NCI-H748 (cell line): ENCODE results near the gene CD99L2.

Source experiments
- DNase-seq: peaks from one replicate; lab custom pipeline; 2025; ENCODE audit not compliant: unreplicated experiment; lab: John Stamatoyannopoulos, UW

Gene CD99L2

GRCh38 chrX:150898343-150899190, at the start of gene CD99L2:
Gene CD99L2 (minus strand): TSS chrX:150898668. CDS start chrX:150898588, 80 bp downstream.
- DNase-seq: peak; percentile 94

GRCh38 chrX:150944233-150944632, 45.8 kb upstream of the CD99L2 start:
- no peak for DNase-seq

- no peak for DNase-seq
Measured at GRCh38 chrX:150942942-150943594, 44.6 kb upstream of the CD99L2 start.

GRCh38 chrX:150941580-150941979, 43.1 kb upstream of the CD99L2 start:
- no peak for DNase-seq

- DNase-seq: no peak
Measured at GRCh38 chrX:150940844-150941495, 42.5 kb upstream of the CD99L2 start.

- no peak for DNase-seq
Measured at GRCh38 chrX:150936556-150936955, 38.1 kb upstream of the CD99L2 start.

- DNase-seq: no peak
Measured at GRCh38 chrX:150935467-150935866, 37.0 kb upstream of the CD99L2 start.

GRCh38 chrX:150934453-150934852, 36.0 kb upstream of the CD99L2 start:
- peak; percentile 10 for DNase-seq

GRCh38 chrX:150933945-150934350, 35.5 kb upstream of the CD99L2 start:
- no peak for DNase-seq

GRCh38 chrX:150929058-150929457, 30.6 kb upstream of the CD99L2 start:
- no peak for DNase-seq

GRCh38 chrX:150926791-150927190, 28.3 kb upstream of the CD99L2 start:
- DNase-seq: no peak

- no peak for DNase-seq
Measured at GRCh38 chrX:150926304-150926703, 27.8 kb upstream of the CD99L2 start.

GRCh38 chrX:150919401-150919800, 20.9 kb upstream of the CD99L2 start:
- no peak for DNase-seq

GRCh38 chrX:150913511-150913910, 15.0 kb upstream of the CD99L2 start:
- no peak for DNase-seq

- peak; percentile 33 for DNase-seq
Measured at GRCh38 chrX:150907474-150907873, 9.0 kb upstream of the CD99L2 start.

- DNase-seq: no peak
Measured at GRCh38 chrX:150906694-150907093, 8.2 kb upstream of the CD99L2 start.

GRCh38 chrX:150905293-150905692, 6.8 kb upstream of the CD99L2 start:
- DNase-seq: no peak

- DNase-seq: no peak
Measured at GRCh38 chrX:150903110-150903508, 4.6 kb upstream of the CD99L2 start.

GRCh38 chrX:150902434-150903109, 4.1 kb upstream of the CD99L2 start:
- DNase-seq: peak; percentile 86

GRCh38 chrX:150899191-150899757, 806 bp upstream of the CD99L2 start:
- DNase-seq: peak; percentile 82
